Endothelial cell of umbilical vein (primary cell): ENCODE data around the gene TSTD1. TPM values are rescaled to one million over a fixed set of nuclear protein-coding genes. Genes with fewer than 3 reads are reported as not detected.
A peak's percentile ranks its signal among the peaks of the same experiment; 100 is the strongest.

Source experiments
- BruUV-seq: library from RNA; stranded (reverse); fragments of 400-500 nt; replicated peaks from 2 replicates; lab custom pipeline; 2021; lab: Mats Ljungman, UMichigan
- CTCF ChIA-PET: fragments of 300-600, 350-600 bp; sonication (Branson Sonifier 250); formaldehyde crosslinking; loops from one replicate; lab custom pipeline; 2021; ENCODE audit warnings: antibody characterized with exemption, inconsistent platforms; lab: Charles Lee
- POLR2A ChIA-PET: fragments of 300-600, 350-600 bp; sonication (Branson Sonifier 250); formaldehyde crosslinking; loops from one replicate; lab custom pipeline; 2021; ENCODE audit warnings: antibody characterized with exemption, inconsistent platforms; lab: Charles Lee
- DNase-seq: peaks from one replicate; pipeline ENCODE4 v3.0.0-alpha.2; 2011; ENCODE audit warnings: low read depth, low spot score
- FAIRE-seq: peaks from 2 replicates; lab custom pipeline; 2011; peaks lifted over from hg19 to GRCh38; lab: Jason Lieb, UNC
- H2AFZ ChIP-seq: 2 replicates; pipeline ENCODE4 v1.6.0; 2012; ENCODE audit warnings: low read depth, low read length, control low read depth, inconsistent platforms
- H3K27ac ChIP-seq: 2 replicates; pipeline ENCODE4 v1.5.1; 2011; ENCODE audit warnings: low read depth, mild to moderate bottlenecking, control low read depth, low read length, moderate library complexity; ENCODE audit not compliant: insufficient read depth
- H3K27me3 ChIP-seq, 2 experiments: 2 replicates each; pipeline versions ENCODE4 v1.6.0 to v1.6.1; 2011; ENCODE audit warnings: low read length in 2 of 2, mixed read lengths in 1 of 2; ENCODE audit not compliant: control insufficient read depth in 2 of 2, insufficient read depth in 2 of 2
- H3K36me3 ChIP-seq, 2 experiments: 2 replicates in 1 of 2; 3 replicates in 1 of 2; pipeline ENCODE4 v1.5.1; 2011; ENCODE audit warnings: low read length in 2 of 2, mild to moderate bottlenecking in 1 of 2, moderate library complexity in 1 of 2; ENCODE audit not compliant: control insufficient read depth in 2 of 2, insufficient read depth in 2 of 2; ENCODE audit errors: extremely low read depth in 1 of 2
- H3K4me1 ChIP-seq: 3 replicates; pipeline ENCODE4 v1.5.1; 2011; ENCODE audit warnings: mild to moderate bottlenecking, low read length; ENCODE audit not compliant: control insufficient read depth, insufficient read depth; ENCODE audit errors: extremely low read depth
- H3K4me2 ChIP-seq: 2 replicates; pipeline ENCODE4 v1.6.1; 2011; ENCODE audit warnings: low read length, control low read depth, mixed read lengths; ENCODE audit not compliant: insufficient read depth
- H3K4me3 ChIP-seq, 3 experiments: fragments of 200-600 bp in 1 of 3; sonication (generic), shearing (Covaris generic) in 1 of 3; replicated peaks in 1 of 3; 2 replicates each; pipeline ENCODE4 v1.5.1; 2011 to 2016; ENCODE audit warnings: control low read depth in 3 of 3, low read length in 3 of 3, mild to moderate bottlenecking in 2 of 3, inconsistent platforms in 1 of 3, low read depth in 1 of 3, moderate library complexity in 1 of 3; ENCODE audit not compliant: insufficient read depth in 1 of 3
- H3K79me2 ChIP-seq: 2 replicates; pipeline ENCODE4 v1.6.0; 2012; ENCODE audit warnings: low read length, inconsistent platforms; ENCODE audit not compliant: control insufficient read depth, insufficient read depth
- H3K9ac ChIP-seq: replicated peaks from 2 replicates; pipeline ENCODE3; 2011; ENCODE audit warnings: low read length, control low read depth; ENCODE audit not compliant: insufficient read depth; ENCODE audit errors: extremely low read depth
- H3K9me1 ChIP-seq: replicated peaks from 3 replicates; pipeline ENCODE4 v1.6.0; 2011; ENCODE audit warnings: mild to moderate bottlenecking, low read length; ENCODE audit not compliant: control insufficient read depth, insufficient read depth; ENCODE audit errors: extremely low read depth
- H3K9me3 ChIP-seq: replicated peaks from 2 replicates; pipeline ENCODE4 v1.5.1; 2012; ENCODE audit warnings: low read length, inconsistent platforms; ENCODE audit not compliant: control insufficient read depth, insufficient read depth
- H4K20me1 ChIP-seq: replicated peaks from 2 replicates; pipeline ENCODE3; 2011; ENCODE audit warnings: mild to moderate bottlenecking, low read length; ENCODE audit not compliant: control insufficient read depth, insufficient read depth; ENCODE audit errors: extremely low read depth
- CTCF ChIP-seq, 2 donors: IDR thresholded peaks; 1 replicate in 1 of 2; 2 replicates in 1 of 2; pipeline ENCODE4 v1.5.1; 2011; ENCODE audit warnings: low read length in 2 of 2, mild to moderate bottlenecking in 2 of 2, moderate library complexity in 2 of 2, control low read depth in 1 of 2, inconsistent platforms in 1 of 2, low read depth in 1 of 2; ENCODE audit not compliant: insufficient read depth in 1 of 2; ENCODE audit errors: extremely low read depth in 1 of 2
- EZH2 ChIP-seq: IDR thresholded peaks from 2 replicates; pipeline ENCODE4 v1.6.1; 2012; ENCODE audit warnings: borderline replicate concordance, low read depth, mild to moderate bottlenecking, moderate library complexity, low read length, inconsistent platforms; ENCODE audit not compliant: severe bottlenecking
- FOS ChIP-seq: IDR thresholded peaks from 2 replicates; pipeline ENCODE4 v1.6.1; 2011; ENCODE audit warnings: mild to moderate bottlenecking, low read length, moderate library complexity, borderline replicate concordance; ENCODE audit not compliant: insufficient read depth
- GATA2 ChIP-seq: IDR thresholded peaks from 2 replicates; pipeline ENCODE4 v1.7.0; 2011; ENCODE audit warnings: low read depth, mild to moderate bottlenecking, moderate library complexity, mixed read lengths, low read length; ENCODE audit not compliant: insufficient read length, insufficient read depth
- JUN ChIP-seq: IDR thresholded peaks from 2 replicates; pipeline ENCODE4 v1.6.1; 2011; ENCODE audit warnings: borderline replicate concordance, low read depth; ENCODE audit not compliant: insufficient read length, insufficient read depth
- MAX ChIP-seq: IDR thresholded peaks from 2 replicates; pipeline ENCODE4 v1.6.1; 2011; ENCODE audit not compliant: insufficient read depth, insufficient read length
- MYC ChIP-seq: IDR thresholded peaks from one replicate; pipeline ENCODE4 v1.6.1; 2011; ENCODE audit warnings: mild to moderate bottlenecking, low read depth, low read length
- POLR2A ChIP-seq: IDR thresholded peaks from 2 replicates; pipeline ENCODE4 v1.6.1; 2012; ENCODE audit warnings: low read depth, mild to moderate bottlenecking, control low read depth, low read length
- POLR2AphosphoS5 ChIP-seq: IDR thresholded peaks from 2 replicates; pipeline ENCODE4 v1.6.1; 2012; ENCODE audit warnings: low read depth, mild to moderate bottlenecking, control low read depth, low read length, moderate library complexity; ENCODE audit not compliant: insufficient read depth
- dilution Hi-C: fragments of 300-500 bp; cut with MboI; formaldehyde crosslinking; loops from one replicate; pipeline ENCODE4 v1.15.0; 2019; ENCODE audit warnings: low sequenced_read_pairs; ENCODE audit not compliant: extremely low pct_ligation_motif_present
- intact Hi-C: fragments of 100-400 bp; cut with micrococcal nuclease; formaldehyde crosslinking; loops from one replicate; pipeline ENCODE4 v1.10.0; 2022
- polyA plus RNA-seq, 4 experiments: library from polyadenylated mRNA; depleted of rRNA in 3 of 4; stranded (reverse) in 3 of 4; unstranded in 1 of 4; fragments of >200 nt; gene quantifications; 2 replicates each; pipeline versions ENCODE4 v1.2.1 to v1.2.3, GENCODE V29; 2011 to 2012; ENCODE audit warnings: missing spikeins in 1 of 4
- total RNA-seq: library from RNA; stranded (reverse); gene quantifications from 2 replicates; pipeline ENCODE4 v1.2.3, GENCODE V29; 2021

TSTD1 gene
- total and polyA plus RNA-seq, 2 donors (not counting 3 experiments of a cell fraction or from before 2014, with no cell fraction given): 8.9 to 39.1 TPM

GRCh38 chr1:161044908-161045735 lies 6.4 kb upstream of the TSTD1 start:
- TSS peak; percentile 59 for BruUV-seq
- peak; percentile 61 for TF ChIP-seq GATA2
- peak; percentile 17 for TF ChIP-seq POLR2A
- TF ChIP-seq POLR2AphosphoS5: no peak
- FAIRE-seq (peak; percentile 95), DNase-seq (peak; percentile 72)
- H4K20me1 ChIP-seq: no peaks in the 10 kb centered on the region
- H3K9me3 ChIP-seq: no peaks in the 10 kb centered on the region
- ChIA-PET POLR2A (interaction anchor here (0.6 to 1.8 kb wide), 5 partner anchors 25 to 87 kb away, joined by 3 to 8 read pairs (median 4); partner anchors contain the start of genes F11R, NIT1 and PFDN2), CTCF (interaction anchor here (0.6 to 11.0 kb wide), 12 partner anchors 10 to 96 kb away, joined by 3 to 181 read pairs (median 4); partner anchors contain the start of genes KLHDC9, NIT1 and PFDN2)
- dilution Hi-C loops (no loop called here), intact Hi-C loops (loop anchor here (1.0 to 2.0 kb wide), 6 partner anchors 25 to 94 kb away; no protein-coding TSS in a partner anchor)
- H3K27ac ChIP-seq: peak overlapping the region; percentile 94
- peak overlapping the region; percentile 66 to 82 (median 66) for H3K4me3 ChIP-seq
- peak overlapping the region; percentile 91 for H3K9ac ChIP-seq
- no peaks in the 10 kb centered on the region for H3K27me3 ChIP-seq
- peaks cover 12% of the 10 kb centered on the region for H3K79me2 ChIP-seq
- no peaks in the 10 kb centered on the region for H3K9me1 ChIP-seq
- peak overlapping the region; percentile 45 for H2AFZ ChIP-seq
- H3K4me1 ChIP-seq: peaks cover 10% of the 10 kb centered on the region
- H3K36me3 ChIP-seq: peaks cover 6 to 19% of the 10 kb centered on the region in 2 experiments
- peak overlapping the region; percentile 89 for H3K4me2 ChIP-seq

- dilution Hi-C loops (no loop called here), intact Hi-C loops (loop anchor here (2.0 kb wide), 1 partner anchor 94 kb away; no protein-coding TSS in a partner anchor)
- no peaks in the 10 kb centered on the region for H3K9me3 ChIP-seq
- peaks cover 10% of the 10 kb centered on the region for H3K4me1 ChIP-seq
- peak overlapping the region; percentile 66 to 82 (median 66) for H3K4me3 ChIP-seq
- CTCF ChIA-PET: interaction anchor here (1.2 to 11.0 kb wide), 7 partner anchors 23 to 96 kb away, joined by 3 to 181 read pairs (median 6); partner anchors contain the start of gene KLHDC9
- DNase-seq: no peak
- peak overlapping the region; percentile 89 for H3K4me2 ChIP-seq
- no peaks in the 10 kb centered on the region for H4K20me1 ChIP-seq
- TF ChIP-seq EZH2 (no peak), JUN (no peak), CTCF (IDR thresholded peaks at IDR 0.05; ENCODE audit: extremely low read depth in 1 of 2, insufficient read depth in 1 of 2, low read depth in 1 of 2, low read length in 2 of 2) (no peak), FOS (no peak), MAX (no peak), GATA2 (no peak), MYC (no peak), POLR2AphosphoS5 (no peak), POLR2A (no peak)
- no TSS peak for BruUV-seq
- H3K27ac ChIP-seq: peak overlapping the region; percentile 94
- H3K9me1 ChIP-seq: no peaks in the 10 kb centered on the region
- H3K36me3 ChIP-seq: peaks cover 12 to 25% of the 10 kb centered on the region in 2 experiments
- no peaks in the 10 kb centered on the region for H3K27me3 ChIP-seq
- H2AFZ ChIP-seq: no peak overlapping the region
- H3K79me2 ChIP-seq: peaks cover 12% of the 10 kb centered on the region
- POLR2A ChIA-PET: interaction anchor here (0.7 to 1.8 kb wide), 2 partner anchors 24 to 87 kb away, joined by 4 to 7 read pairs; partner anchors contain the start of gene F11R
- FAIRE-seq: no peak
- H3K9ac ChIP-seq: peak overlapping the region; percentile 91
Observed at GRCh38 chr1:161044535-161044907, 5.8 kb upstream of the TSTD1 start.
